ENCODE results near the gene ZCRB1. TPM values are rescaled to one million over a fixed set of nuclear protein-coding genes. Genes with fewer than 3 reads are reported as not detected.
"Not testable (repeated sequence)": the region's sequence is repeated elsewhere in the genome, so short reads cannot be mapped to it uniquely, and the experiment has no call there.

The ZCRB1 gene
- total RNA-seq, 1 donor from 2014 or later: 26.5 TPM

DNA sequence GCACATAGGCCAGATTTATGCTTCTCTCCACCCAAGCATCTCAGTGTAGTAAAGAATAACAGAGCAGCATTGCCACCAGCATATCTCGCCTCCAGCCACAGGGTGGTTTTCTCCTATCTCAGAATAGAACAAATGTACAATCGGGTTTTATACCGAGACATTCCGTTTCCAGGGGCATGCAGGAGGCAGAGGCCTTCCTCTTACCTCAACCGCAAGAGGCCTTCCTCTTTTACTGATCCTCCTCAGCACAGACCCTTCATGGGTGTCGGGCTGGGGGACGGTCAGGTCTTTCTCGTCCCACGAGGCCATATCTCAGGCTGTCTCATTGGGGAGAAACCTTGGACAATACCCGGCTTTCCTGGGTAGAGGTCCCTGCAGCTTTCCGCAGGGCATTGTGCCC, 4.2 kb upstream of the ZCRB1 start:
- DNase-seq (ENCODE audit: low read depth, low spot score): not testable (repeated sequence)

- no peak for DNase-seq (ENCODE audit: low read depth, low spot score)
Observed at GRCh38 chr12:42327227-42327590, 1.3 kb upstream of the ZCRB1 start.

DNA sequence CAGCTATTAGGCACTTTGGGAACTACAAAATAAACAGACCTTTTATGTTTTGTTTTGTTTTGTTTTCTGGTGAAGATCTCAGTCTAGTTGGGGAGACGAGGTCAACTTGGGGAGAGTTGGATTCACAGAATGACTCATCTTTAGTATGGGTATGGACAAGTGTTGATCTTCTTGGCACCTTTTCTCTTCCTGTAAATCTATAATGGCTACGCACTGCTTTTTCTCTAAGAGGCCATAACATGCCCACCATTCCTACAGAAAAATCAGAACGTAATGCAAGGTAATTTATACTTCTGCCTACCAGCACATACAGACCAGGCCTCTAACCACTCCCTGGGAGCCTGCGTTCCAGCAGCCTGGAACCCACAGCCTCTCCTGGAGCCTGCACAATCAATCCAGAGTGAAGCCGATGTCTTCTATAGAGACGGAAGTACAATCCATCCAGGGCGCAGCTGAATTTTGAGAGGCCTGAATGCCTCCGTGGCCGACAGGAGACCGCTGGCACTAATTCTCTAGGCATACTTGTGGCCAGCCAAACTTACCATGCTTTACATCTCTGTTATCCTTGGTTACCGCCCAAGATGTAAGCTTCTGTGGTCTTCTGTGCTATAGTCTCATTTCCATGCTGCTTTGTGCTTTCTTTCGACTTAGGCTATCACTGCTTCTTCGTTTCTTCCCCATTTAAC, 790 bp upstream of the ZCRB1 start:
- DNase-seq (ENCODE audit: low read depth, low spot score): no peak

DNA sequence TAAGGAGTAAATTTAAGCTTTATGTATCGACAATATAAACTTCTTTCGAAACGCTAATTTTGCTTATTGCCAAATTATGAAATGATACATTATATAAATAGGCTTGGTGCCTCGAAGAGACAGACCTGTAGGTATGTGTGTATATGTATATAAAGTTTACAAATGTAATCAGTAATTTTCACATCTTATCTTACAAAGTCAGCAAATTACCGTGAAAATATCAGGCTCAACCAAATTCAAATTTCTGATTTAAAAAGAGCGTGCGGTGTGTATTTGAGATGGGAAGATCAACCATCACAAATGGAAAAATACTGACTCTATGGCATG, 605 bp downstream of the ZCRB1 start:
- DNase-seq (ENCODE audit: low read depth, low spot score): no peak

- DNase-seq (ENCODE audit: low read depth, low spot score): no peak
Observed at GRCh38 chr12:42323856-42324255, 2.0 kb downstream of the ZCRB1 start.

GRCh38 chr12:42322567-42322966, 3.3 kb downstream of the ZCRB1 start:
- DNase-seq (ENCODE audit: low read depth, low spot score): no peak

DNA sequence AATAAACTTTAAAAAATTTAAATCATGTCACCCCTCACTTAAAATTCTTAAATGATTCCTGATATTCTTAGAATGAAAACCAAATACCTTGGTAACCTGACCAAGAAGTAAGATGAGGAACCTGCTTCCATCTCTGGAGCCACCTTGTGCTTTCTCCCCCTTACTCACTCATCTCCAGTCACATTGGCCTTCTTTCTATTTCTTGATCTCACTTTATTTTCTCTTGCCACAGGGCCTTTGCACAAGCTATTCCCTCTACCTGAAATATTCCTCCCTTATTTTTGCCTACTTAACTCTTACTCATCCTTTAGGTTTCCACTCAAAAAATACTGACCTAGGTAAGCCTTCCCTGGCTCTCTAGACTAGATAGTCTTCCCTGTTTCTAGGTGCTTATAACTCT, 5.1 kb downstream of the ZCRB1 start:
- no peak for DNase-seq (ENCODE audit: low read depth, low spot score)

DNA sequence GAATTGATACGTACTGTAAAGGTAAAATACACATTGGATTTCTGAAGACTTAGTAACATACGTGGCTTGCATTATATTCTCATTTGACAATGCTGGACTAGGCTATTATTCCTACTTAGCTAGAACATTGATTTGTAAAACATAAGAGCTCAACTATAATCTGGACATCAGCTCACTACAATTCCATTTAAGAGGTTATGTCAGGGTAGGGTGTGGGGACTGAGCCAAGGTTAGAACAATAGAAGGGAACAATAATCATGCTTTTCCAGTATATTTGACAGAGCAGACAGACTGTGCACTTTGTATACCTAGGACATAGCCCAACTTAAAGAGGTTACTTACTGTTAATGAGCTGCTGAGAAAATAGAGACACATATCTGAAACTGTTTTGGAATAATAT, 10.8 kb downstream of the ZCRB1 start:
- DNase-seq (ENCODE audit: low read depth, low spot score): no peak

DNA sequence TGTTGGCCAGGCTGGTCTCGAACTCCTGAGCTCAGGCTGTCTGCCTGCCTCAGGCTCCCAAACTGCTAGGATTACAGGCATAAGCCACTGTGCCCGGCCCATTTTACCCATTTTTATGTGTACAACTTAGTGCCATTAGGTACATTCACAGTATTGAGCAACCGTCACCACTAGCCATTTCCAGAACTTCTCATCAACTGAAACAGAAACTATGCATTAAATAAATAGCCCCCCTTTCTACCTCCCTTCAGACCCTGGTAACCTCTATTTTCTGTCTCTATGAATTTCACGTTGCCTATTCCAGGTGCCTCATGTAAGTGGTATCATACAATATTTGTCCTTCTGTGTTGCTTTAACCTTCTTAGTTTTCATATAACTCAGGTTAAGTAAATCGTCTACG, 15.9 kb downstream of the ZCRB1 start:
- no peak for DNase-seq (ENCODE audit: low read depth, low spot score)

GRCh38 chr12:42308390-42308789, 17.5 kb downstream of the ZCRB1 start:
- no peak for DNase-seq (ENCODE audit: low read depth, low spot score)

GRCh38 chr12:42306297-42306696, 19.6 kb downstream of the ZCRB1 start:
- DNase-seq (ENCODE audit: low read depth, low spot score): no peak

DNA sequence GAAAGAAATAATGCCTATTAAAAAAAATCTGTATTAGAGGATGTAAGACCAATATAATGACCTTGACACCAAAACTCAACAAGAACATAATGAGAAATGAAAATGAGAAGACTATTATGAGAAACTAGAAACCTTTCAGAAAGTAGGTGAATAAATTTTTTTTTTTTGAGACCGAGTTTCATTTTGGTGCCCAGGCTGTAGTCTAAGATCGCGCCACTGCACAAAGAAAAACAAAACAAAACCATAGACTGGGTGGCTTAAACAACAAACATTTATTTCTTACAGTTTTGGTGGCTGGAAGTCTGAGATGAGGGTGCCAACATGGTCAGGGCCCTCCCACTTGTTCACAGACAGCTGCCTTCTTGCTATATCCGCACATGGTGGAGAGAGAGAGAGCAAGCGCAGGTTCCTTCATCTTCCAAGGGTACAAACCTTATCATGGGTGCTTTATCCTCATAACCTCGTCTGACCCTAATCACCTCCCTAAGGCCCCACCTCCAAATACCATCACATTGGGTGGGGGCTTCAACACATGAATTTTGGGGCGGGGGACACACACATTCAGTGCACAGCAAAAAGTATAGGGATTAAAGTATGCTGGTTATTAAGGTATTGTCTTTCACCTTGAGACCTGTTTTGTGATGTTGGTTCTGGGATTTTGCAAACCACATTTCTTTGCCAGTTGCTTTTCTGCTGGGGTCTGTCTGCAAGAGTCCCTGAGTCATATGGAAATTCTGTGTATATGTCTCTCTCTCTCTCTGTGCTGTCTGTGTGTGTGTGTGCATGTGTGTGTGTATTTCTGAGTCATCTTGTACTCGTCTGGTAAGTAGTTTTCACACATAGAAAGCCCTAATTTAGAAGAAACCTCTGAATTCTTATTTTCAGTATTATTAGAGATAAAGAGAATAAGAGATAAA, 26.2 kb downstream of the ZCRB1 start:
- no peak for DNase-seq (ENCODE audit: low read depth, low spot score)

DNA sequence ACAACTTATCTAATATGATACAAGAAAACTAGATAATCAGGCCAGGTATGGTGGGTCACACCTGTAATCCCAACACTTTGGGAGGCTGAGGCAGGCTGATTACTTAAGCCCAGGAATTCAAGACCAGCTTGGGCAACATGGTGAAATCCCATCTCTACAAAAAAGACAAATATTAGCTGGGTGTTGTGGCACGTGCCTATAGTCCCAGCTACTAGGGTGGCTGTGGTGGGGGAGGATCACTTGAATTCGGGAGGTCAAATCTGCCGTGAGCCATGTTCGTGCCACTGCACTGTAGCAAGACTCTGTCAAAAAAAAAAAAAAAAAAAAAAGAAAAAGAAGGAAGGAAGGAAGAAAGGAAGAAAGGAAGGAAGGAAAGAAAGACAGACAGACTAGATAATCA, 27.0 kb downstream of the ZCRB1 start:
- DNase-seq (ENCODE audit: low read depth, low spot score): no peak

- no peak for DNase-seq (ENCODE audit: low read depth, low spot score)
Observed at GRCh38 chr12:42296503-42297109, 29.3 kb downstream of the ZCRB1 start.

- DNase-seq (ENCODE audit: low read depth, low spot score): no peak
Observed at GRCh38 chr12:42291680-42292079, 34.2 kb downstream of the ZCRB1 start.

- no peak for DNase-seq (ENCODE audit: low read depth, low spot score)
Observed at GRCh38 chr12:42288544-42288943, 37.4 kb downstream of the ZCRB1 start.

DNA sequence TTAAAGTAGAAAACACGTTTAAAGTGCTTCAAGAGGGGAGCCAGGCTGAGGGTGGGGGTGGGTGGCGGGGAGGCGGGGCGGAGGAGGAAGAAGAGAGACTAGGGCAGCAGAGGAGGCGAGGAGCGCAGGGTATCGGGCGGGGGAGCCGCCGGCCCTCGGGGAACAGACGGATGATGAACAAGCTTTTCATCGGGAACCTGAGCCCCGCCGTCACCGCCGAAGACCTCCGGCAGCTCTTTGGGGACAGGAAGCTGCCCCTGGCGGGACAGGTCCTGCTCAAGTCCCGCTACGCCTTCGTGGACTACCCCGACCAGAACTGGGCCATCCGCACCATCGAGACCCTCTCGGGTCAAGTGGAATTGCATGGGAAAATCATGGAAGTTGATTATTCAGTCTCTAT, 39.2 kb downstream of the ZCRB1 start:
- no peak for DNase-seq (ENCODE audit: low read depth, low spot score)

DNA sequence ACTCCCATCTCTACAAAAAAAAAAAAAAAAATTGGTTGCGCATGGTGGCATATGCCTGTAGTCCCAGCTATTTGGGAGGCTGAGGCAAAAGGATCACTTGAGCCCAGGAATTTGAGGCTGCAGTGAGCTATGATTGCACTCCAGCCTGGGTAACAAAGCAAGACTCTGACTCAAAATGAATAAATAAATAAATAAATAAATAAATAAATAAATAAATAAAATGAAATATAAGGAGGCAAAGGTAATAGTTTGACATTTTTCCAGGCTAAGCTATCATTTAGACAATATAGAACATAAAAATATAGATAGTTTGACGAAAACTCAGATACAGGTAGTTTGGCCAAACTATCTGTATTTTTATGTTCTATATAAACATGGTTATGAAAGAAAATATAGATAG, 40.5 kb downstream of the ZCRB1 start:
- no peak for DNase-seq (ENCODE audit: low read depth, low spot score)

DNA sequence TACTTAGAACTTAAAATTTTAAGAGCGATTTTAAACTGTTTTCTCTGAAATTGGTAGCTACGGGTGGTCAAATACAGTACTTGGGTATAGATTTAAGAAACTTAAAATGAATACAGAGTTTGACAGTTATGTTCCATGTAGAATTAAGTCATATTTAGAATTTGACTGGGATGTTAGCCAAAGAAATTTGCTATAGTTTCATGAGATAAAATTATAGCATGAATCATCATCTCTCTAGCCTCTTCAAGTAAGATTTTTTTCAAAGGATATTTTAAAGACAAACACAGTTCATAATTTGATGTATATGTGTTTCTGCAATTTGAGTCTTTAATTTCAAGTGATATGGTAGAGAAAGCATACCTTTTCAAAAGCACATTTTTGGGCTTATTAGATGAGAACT, 41.0 kb downstream of the ZCRB1 start:
- DNase-seq (ENCODE audit: low read depth, low spot score): no peak

- no peak for DNase-seq (ENCODE audit: low read depth, low spot score)
Observed at GRCh38 chr12:42284157-42284556, 41.7 kb downstream of the ZCRB1 start.

GRCh38 chr12:42283739-42284138, 42.2 kb downstream of the ZCRB1 start:
- DNase-seq (ENCODE audit: low read depth, low spot score): no peak

- DNase-seq (ENCODE audit: low read depth, low spot score): no peak
Observed at GRCh38 chr12:42282294-42282693, 43.6 kb downstream of the ZCRB1 start.

DNA sequence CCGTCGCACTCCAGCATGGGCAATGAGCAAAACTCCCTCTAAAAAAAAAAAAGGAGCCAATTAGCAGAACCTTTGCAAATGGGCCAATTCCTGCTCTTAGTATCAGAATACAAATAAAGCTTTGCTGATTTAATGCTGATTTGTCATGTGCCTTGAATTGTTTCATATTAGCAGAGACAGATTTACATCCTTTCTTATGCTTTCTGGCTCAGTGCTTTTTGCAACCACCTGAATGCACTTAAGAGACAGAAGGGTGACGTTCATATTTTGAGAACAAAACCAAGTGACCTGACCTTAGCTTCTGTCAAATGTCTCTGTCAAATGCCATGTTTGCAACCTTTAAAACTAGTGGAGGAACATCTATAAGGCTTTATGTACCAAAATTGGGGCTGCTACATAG, 44.0 kb downstream of the ZCRB1 start:
- no peak for DNase-seq (ENCODE audit: low read depth, low spot score)
